Ascending aorta (tissue), 2 donors: ENCODE data around the gene ERCC2. TPM values are rescaled to one million over a fixed set of nuclear protein-coding genes. Genes with fewer than 3 reads are reported as not detected.
"Not testable (repeated sequence)": the region's sequence is repeated elsewhere in the genome, so short reads cannot be mapped to it uniquely, and the experiment has no call there.

Experiments
- DNase-seq, 2 donors: peaks; one replicate each; pipeline ENCODE4 v3.0.0-alpha.2; 2019; ENCODE audit warnings: low spot score in 2 of 2
- H3K27ac ChIP-seq, 2 donors: fragments of 200-600 bp; sonication (generic); one replicate each; pipeline ENCODE4 v1.5.1; 2016 to 2017; ENCODE audit warnings: mild to moderate bottlenecking in 1 of 2
- H3K27me3 ChIP-seq: fragments of 200-600 bp; sonication (generic); one replicate; pipeline ENCODE4 v1.5.1; 2017
- H3K36me3 ChIP-seq, 2 donors: fragments of 200-600 bp; sonication (generic); one replicate each; pipeline ENCODE4 v1.5.1; 2016
- H3K4me1 ChIP-seq, 2 donors: fragments of 200-600 bp; sonication (generic); one replicate each; pipeline ENCODE4 v1.5.1; 2016 to 2017; ENCODE audit warnings: mild to moderate bottlenecking in 1 of 2
- H3K4me3 ChIP-seq, 2 donors: fragments of 200-600 bp; sonication (generic); one replicate each; pipeline ENCODE4 v1.5.1; 2016 to 2017; ENCODE audit warnings: mild to moderate bottlenecking in 1 of 2
- H3K9me3 ChIP-seq, 2 donors: fragments of 200-600 bp; sonication (generic); one replicate each; pipeline ENCODE4 v1.5.1; 2016
- CTCF ChIP-seq, 3 experiments: fragments of 200-600 bp in 2 of 3; fragments of 450-650 bp in 1 of 3; sonication (generic) in 2 of 3; IDR thresholded peaks; one replicate each; pipeline ENCODE4 v1.5.1; 2016 to 2019; ENCODE audit warnings: antibody characterized with exemption in 3 of 3, mild to moderate bottlenecking in 1 of 3, moderate library complexity in 1 of 3
- intact Hi-C: fragments of 100-400 bp; cut with DNase I; formaldehyde crosslinking; loops from one replicate; pipeline ENCODE4 v1.15.1; 2023
- total RNA-seq: library from RNA; depleted of rRNA; stranded (reverse); fragments of >200 nt; gene quantifications from one replicate; pipeline ENCODE4 v1.1.0, GENCODE V29; 2016

The ERCC2 gene
- total RNA-seq, 1 donor from 2014 or later, result 22.4 TPM

GRCh38 chr19:45414468-45414867, 44.1 kb upstream of the ERCC2 start:
- Histone ChIP-seq H3K36me3 (peaks cover 57 to 77% of the 10 kb centered on the region in 2 donors), H3K27ac (no peak overlapping the region), H3K4me1 (no peaks in the 10 kb centered on the region), H3K4me3 (no peak overlapping the region), H3K9me3 (no peaks in the 10 kb centered on the region), H3K27me3 (no peaks in the 10 kb centered on the region)
- intact Hi-C loops, result no loop called here
- TF ChIP-seq CTCF (IDR thresholded peaks at IDR 0.05), result no peak
- no peak for DNase-seq

- intact Hi-C loops, result no loop called here
- no peaks in the 10 kb centered on the region for H3K9me3 ChIP-seq
- H3K27me3 ChIP-seq, result no peaks in the 10 kb centered on the region
- TF ChIP-seq CTCF (IDR thresholded peaks at IDR 0.05), result no peak
- H3K4me3 ChIP-seq, result no peak overlapping the region
- H3K27ac ChIP-seq, result no peak overlapping the region
- DNase-seq, result no peak
- H3K36me3 ChIP-seq, result peaks cover 57 to 67% of the 10 kb centered on the region in 2 donors
- no peaks in the 10 kb centered on the region for H3K4me1 ChIP-seq
Measured at GRCh38 chr19:45413497-45413896, 43.1 kb upstream of the ERCC2 start.

GRCh38 chr19:45410330-45410729, 40.0 kb upstream of the ERCC2 start:
- DNase-seq, H3K4me1 ChIP-seq, H3K27me3 ChIP-seq, intact Hi-C loops, H3K4me3 ChIP-seq, H3K9me3 ChIP-seq, H3K27ac ChIP-seq: not testable (repeated sequence)
- H3K36me3 ChIP-seq, result peaks cover 30 to 39% of the 10 kb centered on the region in 2 donors

GRCh38 chr19:45409557-45409920, 39.2 kb upstream of the ERCC2 start:
- H3K36me3 ChIP-seq, result peaks cover 24 to 33% of the 10 kb centered on the region in 2 donors
- no peak overlapping the region for H3K27ac ChIP-seq
- TF ChIP-seq CTCF (IDR thresholded peaks at IDR 0.05), result no peak
- H3K27me3 ChIP-seq, result no peaks in the 10 kb centered on the region
- no peak for DNase-seq
- peaks cover 2 to 5% of the 10 kb centered on the region in 2 donors for H3K4me1 ChIP-seq
- no peaks in the 10 kb centered on the region for H3K9me3 ChIP-seq
- H3K4me3 ChIP-seq, result no peak overlapping the region
- intact Hi-C loops, result loop anchor here (5.0 kb wide), 1 partner anchor 317 kb away; the partner anchor contains the start of gene PPP1R37

- Histone ChIP-seq H3K27ac (no peak overlapping the region), H3K36me3 (peaks cover 19 to 27% of the 10 kb centered on the region in 2 donors), H3K27me3 (no peaks in the 10 kb centered on the region), H3K4me1 (peaks cover 3 to 8% of the 10 kb centered on the region in 2 donors), H3K4me3 (no peak overlapping the region), H3K9me3 (no peaks in the 10 kb centered on the region)
- intact Hi-C loops, result loop anchor here (5.0 kb wide), 1 partner anchor 317 kb away; the partner anchor contains the start of gene PPP1R37
- DNase-seq, result no peak
- TF ChIP-seq CTCF (IDR thresholded peaks at IDR 0.05), result no peak
Measured at GRCh38 chr19:45408830-45409556, 38.6 kb upstream of the ERCC2 start.

GRCh38 chr19:45408121-45408520, 37.7 kb upstream of the ERCC2 start:
- no peaks in the 10 kb centered on the region for H3K27me3 ChIP-seq
- intact Hi-C loops, result loop anchor here (5.0 kb wide), 1 partner anchor 316 kb away; the partner anchor contains the start of gene PPP1R37
- no peak for TF ChIP-seq CTCF (IDR thresholded peaks at IDR 0.05)

GRCh38 chr19:45407585-45407984, 37.2 kb upstream of the ERCC2 start:
- H3K4me3 ChIP-seq, DNase-seq, H3K27me3 ChIP-seq, H3K9me3 ChIP-seq, H3K27ac ChIP-seq: not testable (repeated sequence)
- Histone ChIP-seq H3K36me3 (peaks cover 7 to 13% of the 10 kb centered on the region in 2 donors), H3K4me1 (peaks cover 8 to 22% of the 10 kb centered on the region in 2 donors)
- intact Hi-C loops, result loop anchor here (5.0 kb wide), 1 partner anchor 315 kb away; the partner anchor contains the start of gene PPP1R37

More at GRCh38 chr19:45408121-45408520, 37.7 kb upstream of the ERCC2 start:
- no peak overlapping the region for H3K27ac ChIP-seq
- H3K9me3 ChIP-seq, result no peaks in the 10 kb centered on the region
- no peak for DNase-seq
- peaks cover 11 to 19% of the 10 kb centered on the region in 2 donors for H3K36me3 ChIP-seq
- H3K4me3 ChIP-seq, result no peak overlapping the region
- H3K4me1 ChIP-seq, result peaks cover 8 to 17% of the 10 kb centered on the region in 2 donors
